DND-41 (cell line): ENCODE data around the gene RPGRIP1L.

Experiments used
- ATAC-seq: fragments of 200-7000 bp; cut with Tn5 transposase; 3 replicates; pipeline ENCODE4 v1.9.1; 2021; ENCODE audit warnings: low read depth; ENCODE audit not compliant: insufficient read depth
- DNase-seq: peaks from one replicate; pipeline ENCODE4 v3.0.0-alpha.2; 2020
- H2AFZ ChIP-seq: 2 replicates; pipeline ENCODE4 v1.6.0; 2012; ENCODE audit warnings: low read depth, low read length
- H3K27ac ChIP-seq: 2 replicates; pipeline ENCODE4 v1.5.1; 2012; ENCODE audit warnings: low read length, inconsistent platforms
- H3K27me3 ChIP-seq: fragments of 200-600 bp; sonication (generic); 2 replicates; pipeline ENCODE4 v1.6.0; 2012; ENCODE audit warnings: low read length, mild to moderate bottlenecking, inconsistent platforms; ENCODE audit not compliant: insufficient read depth, poor library complexity
- H3K36me3 ChIP-seq: 2 replicates; pipeline ENCODE4 v1.5.1; 2012; ENCODE audit warnings: low read length, inconsistent platforms; ENCODE audit not compliant: insufficient read depth
- H3K4me1 ChIP-seq: 2 replicates; pipeline ENCODE4 v1.5.1; 2012; ENCODE audit warnings: mild to moderate bottlenecking, low read length; ENCODE audit not compliant: insufficient read depth
- H3K4me2 ChIP-seq: 2 replicates; pipeline ENCODE4 v1.6.0; 2012; ENCODE audit warnings: mild to moderate bottlenecking, moderate library complexity, low read length, inconsistent platforms; ENCODE audit not compliant: insufficient read depth
- H3K4me3 ChIP-seq, 2 experiments: fragments of 200-600 bp in 1 of 2; shearing (Covaris generic) in 1 of 2; 2 replicates each; pipeline ENCODE4 v1.5.1; 2012 to 2016; ENCODE audit warnings: inconsistent platforms in 2 of 2, low read length in 2 of 2, mild to moderate bottlenecking in 2 of 2, low read depth in 1 of 2, moderate library complexity in 1 of 2
- H3K79me2 ChIP-seq: 2 replicates; pipeline ENCODE4 v1.6.0; 2012; ENCODE audit warnings: low read length, inconsistent platforms; ENCODE audit not compliant: insufficient read depth
- H3K9ac ChIP-seq: 2 replicates; pipeline ENCODE4 v1.6.0; 2012; ENCODE audit warnings: low read depth, mild to moderate bottlenecking, inconsistent platforms, low read length, moderate library complexity
- H3K9me3 ChIP-seq: 2 replicates; pipeline ENCODE4 v1.5.1; 2012; ENCODE audit warnings: low read length, moderate library complexity, mild to moderate bottlenecking, inconsistent platforms; ENCODE audit not compliant: insufficient read depth, severe bottlenecking
- H4K20me1 ChIP-seq: 2 replicates; pipeline ENCODE4 v1.6.0; 2012; ENCODE audit warnings: low read length; ENCODE audit not compliant: insufficient read depth
- EZH2 ChIP-seq: IDR thresholded peaks from 3 replicates; pipeline ENCODE4 v1.6.1; 2012; ENCODE audit warnings: borderline replicate concordance, low read depth, mild to moderate bottlenecking, moderate library complexity, low read length, inconsistent platforms; ENCODE audit not compliant: severe bottlenecking
- TF ChIP-seq, protein P1 (sequence below): IDR thresholded peaks from 2 replicates; pipeline ENCODE4 v1.5.1; 2012; ENCODE audit warnings: borderline replicate concordance, low read length, moderate library complexity, mild to moderate bottlenecking; ENCODE audit not compliant: poor library complexity, severe bottlenecking; ENCODE audit errors: extremely low read depth

The RPGRIP1L gene

DNA sequence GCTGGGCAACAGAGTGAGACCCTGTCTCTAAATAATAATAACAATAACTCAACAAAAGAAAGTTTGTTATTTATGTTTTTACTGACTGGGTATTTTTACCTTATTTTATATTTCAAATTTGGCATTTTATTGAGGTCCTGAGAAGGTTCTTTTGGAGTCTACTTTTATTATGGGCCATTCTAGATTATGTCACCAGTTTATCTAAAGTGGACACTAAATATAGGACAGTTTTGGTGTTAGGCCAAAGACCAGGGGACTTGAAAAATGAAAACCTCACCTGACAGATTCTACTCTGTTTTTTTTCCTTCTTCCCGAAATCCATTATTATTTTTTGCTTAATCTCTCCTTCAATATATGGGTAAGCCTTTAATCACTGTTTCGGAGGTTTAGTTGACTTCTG is 8.4 kb upstream of the RPGRIP1L start:
- Histone ChIP-seq H3K27ac (no peak overlapping the region), H2AFZ (no peak overlapping the region), H3K27me3 (no peaks in the 10 kb centered on the region), H3K4me3 (no peak overlapping the region), H3K4me2 (no peak overlapping the region), H4K20me1 (peaks cover 10% of the 10 kb centered on the region; the same call in 1 of the 2 replicates), H3K9me3 (no peaks in the 10 kb centered on the region), H3K79me2 (peaks cover 88% of the 10 kb centered on the region), H3K36me3 (0 out of 2 replicates have a peak, but pooled peaks cover 2% of the 10 kb centered on the region), H3K4me1 (peaks cover 1% of the 10 kb centered on the region; the same call in 1 of the 2 replicates), H3K9ac (no peak overlapping the region)
- DNase-seq (no peak), ATAC-seq (no peak)
- no peak for TF ChIP-seq EZH2
- TF ChIP-seq, protein P1, sequence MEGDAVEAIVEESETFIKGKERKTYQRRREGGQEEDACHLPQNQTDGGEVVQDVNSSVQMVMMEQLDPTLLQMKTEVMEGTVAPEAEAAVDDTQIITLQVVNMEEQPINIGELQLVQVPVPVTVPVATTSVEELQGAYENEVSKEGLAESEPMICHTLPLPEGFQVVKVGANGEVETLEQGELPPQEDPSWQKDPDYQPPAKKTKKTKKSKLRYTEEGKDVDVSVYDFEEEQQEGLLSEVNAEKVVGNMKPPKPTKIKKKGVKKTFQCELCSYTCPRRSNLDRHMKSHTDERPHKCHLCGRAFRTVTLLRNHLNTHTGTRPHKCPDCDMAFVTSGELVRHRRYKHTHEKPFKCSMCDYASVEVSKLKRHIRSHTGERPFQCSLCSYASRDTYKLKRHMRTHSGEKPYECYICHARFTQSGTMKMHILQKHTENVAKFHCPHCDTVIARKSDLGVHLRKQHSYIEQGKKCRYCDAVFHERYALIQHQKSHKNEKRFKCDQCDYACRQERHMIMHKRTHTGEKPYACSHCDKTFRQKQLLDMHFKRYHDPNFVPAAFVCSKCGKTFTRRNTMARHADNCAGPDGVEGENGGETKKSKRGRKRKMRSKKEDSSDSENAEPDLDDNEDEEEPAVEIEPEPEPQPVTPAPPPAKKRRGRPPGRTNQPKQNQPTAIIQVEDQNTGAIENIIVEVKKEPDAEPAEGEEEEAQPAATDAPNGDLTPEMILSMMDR: no peak

DNA sequence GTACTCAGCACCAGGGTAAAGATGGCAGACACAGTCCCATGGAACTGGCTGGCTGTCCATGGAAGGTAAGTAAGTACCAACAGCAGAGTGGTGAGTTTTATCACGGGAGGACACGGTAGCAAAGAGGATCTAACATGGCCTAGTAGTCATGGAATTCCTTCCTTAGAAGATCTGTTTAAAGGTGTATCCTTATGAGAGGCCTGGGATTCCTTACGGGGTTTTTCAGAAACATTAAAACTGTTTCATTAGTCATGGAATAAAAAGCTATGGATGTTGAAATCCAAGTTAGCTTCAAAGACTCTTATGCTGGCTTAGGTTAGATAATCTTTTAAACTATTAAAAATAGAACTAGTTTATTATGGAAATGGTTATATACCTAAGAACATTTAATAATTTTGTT is 7.7 kb upstream of the RPGRIP1L start:
- Histone ChIP-seq H3K4me3 (no peak overlapping the region), H3K4me2 (no peak overlapping the region), H3K79me2 (peaks cover 90% of the 10 kb centered on the region), H3K36me3 (peaks cover 4% of the 10 kb centered on the region; the same call in 1 of the 2 replicates), H3K9me3 (no peaks in the 10 kb centered on the region), H3K27me3 (no peaks in the 10 kb centered on the region), H3K4me1 (peaks cover 3% of the 10 kb centered on the region; the same call in 1 of the 2 replicates), H3K27ac (no peak overlapping the region), H4K20me1 (peaks cover 10% of the 10 kb centered on the region; the same call in 1 of the 2 replicates), H3K9ac (no peak overlapping the region), H2AFZ (no peak overlapping the region)
- DNase-seq (no peak), ATAC-seq (no peak)
- TF ChIP-seq EZH2: no peak
- TF ChIP-seq, protein P1: no peak

DNA sequence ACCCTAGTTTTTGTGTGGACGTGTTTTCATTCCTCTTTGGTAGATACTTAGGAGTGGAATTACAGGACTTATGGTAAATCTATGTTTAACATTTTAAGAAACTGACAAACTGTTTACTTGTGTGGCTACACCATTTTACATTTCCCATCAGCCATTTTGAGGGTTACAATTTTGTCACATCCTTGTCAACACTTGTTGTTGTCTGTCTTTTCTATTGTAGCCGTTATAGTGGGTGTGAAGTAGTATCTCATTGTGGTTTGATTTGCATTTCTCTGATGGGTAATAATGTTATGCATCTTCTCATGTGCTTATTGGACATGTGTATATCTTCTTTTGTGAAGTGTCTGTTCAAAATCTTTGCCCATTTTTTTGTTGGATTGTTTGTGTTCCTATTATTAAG is 4.8 kb upstream of the RPGRIP1L start:
- Histone ChIP-seq H3K4me2 (no peak overlapping the region), H3K9me3 (no peaks in the 10 kb centered on the region), H3K36me3 (peaks cover 4% of the 10 kb centered on the region; the same call in 1 of the 2 replicates), H3K4me3 (no peak overlapping the region), H3K27me3 (no peaks in the 10 kb centered on the region), H4K20me1 (peaks cover 2% of the 10 kb centered on the region; the same call in 1 of the 2 replicates), H3K79me2 (peaks cover 88% of the 10 kb centered on the region), H3K4me1 (peaks cover 24% of the 10 kb centered on the region), H3K27ac (no peak overlapping the region), H3K9ac (no peak overlapping the region), H2AFZ (no peak overlapping the region)
- DNase-seq (no peak), ATAC-seq (no peak)
- TF ChIP-seq EZH2: no peak
- TF ChIP-seq, protein P1: no peak

DNA sequence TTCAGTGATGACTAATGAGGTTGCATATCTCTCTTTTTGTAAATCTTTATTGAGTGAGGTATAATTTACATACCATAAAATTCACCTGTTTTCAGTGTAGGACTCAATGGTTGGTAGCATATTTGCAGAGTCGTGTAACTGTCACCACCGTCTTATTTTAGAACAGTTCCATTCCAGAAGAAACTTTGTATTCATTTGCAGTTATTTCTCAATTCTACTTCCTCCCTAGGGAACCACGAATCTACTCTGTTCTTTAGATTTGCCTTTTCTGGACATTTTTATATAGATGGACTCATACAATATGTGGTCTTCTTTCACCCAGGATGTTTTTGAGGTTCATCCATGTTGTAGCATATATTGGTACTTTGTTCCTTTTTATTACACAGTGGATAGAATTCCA is 4.0 kb upstream of the RPGRIP1L start:
- TF ChIP-seq, protein P1: no peak
- no peak for TF ChIP-seq EZH2
- ATAC-seq (no peak), DNase-seq (no peak)
- Histone ChIP-seq H4K20me1 (peaks cover 2% of the 10 kb centered on the region; the same call in 1 of the 2 replicates), H3K79me2 (peaks cover 94% of the 10 kb centered on the region), H3K36me3 (peaks cover 4% of the 10 kb centered on the region; the same call in 1 of the 2 replicates), H3K9me3 (no peaks in the 10 kb centered on the region), H3K4me2 (no peak overlapping the region; the same call in 1 of the 2 replicates), H3K4me1 (peaks cover 32% of the 10 kb centered on the region), H2AFZ (no peak overlapping the region), H3K27ac (no peak overlapping the region), H3K27me3 (no peaks in the 10 kb centered on the region), H3K9ac (no peak overlapping the region), H3K4me3 (no peak overlapping the region)
